ENCODE results near the gene GAB4.

The GAB4 gene

GRCh38 chr22:16972311-16972710, 35.7 kb downstream of the GAB4 start:
- H3K4me3 ChIP-seq (ENCODE audit: low read depth, low read length): no peak overlapping the region
- DNase-seq (ENCODE audit: low read depth): no peak
- TF ChIP-seq, protein P1, sequence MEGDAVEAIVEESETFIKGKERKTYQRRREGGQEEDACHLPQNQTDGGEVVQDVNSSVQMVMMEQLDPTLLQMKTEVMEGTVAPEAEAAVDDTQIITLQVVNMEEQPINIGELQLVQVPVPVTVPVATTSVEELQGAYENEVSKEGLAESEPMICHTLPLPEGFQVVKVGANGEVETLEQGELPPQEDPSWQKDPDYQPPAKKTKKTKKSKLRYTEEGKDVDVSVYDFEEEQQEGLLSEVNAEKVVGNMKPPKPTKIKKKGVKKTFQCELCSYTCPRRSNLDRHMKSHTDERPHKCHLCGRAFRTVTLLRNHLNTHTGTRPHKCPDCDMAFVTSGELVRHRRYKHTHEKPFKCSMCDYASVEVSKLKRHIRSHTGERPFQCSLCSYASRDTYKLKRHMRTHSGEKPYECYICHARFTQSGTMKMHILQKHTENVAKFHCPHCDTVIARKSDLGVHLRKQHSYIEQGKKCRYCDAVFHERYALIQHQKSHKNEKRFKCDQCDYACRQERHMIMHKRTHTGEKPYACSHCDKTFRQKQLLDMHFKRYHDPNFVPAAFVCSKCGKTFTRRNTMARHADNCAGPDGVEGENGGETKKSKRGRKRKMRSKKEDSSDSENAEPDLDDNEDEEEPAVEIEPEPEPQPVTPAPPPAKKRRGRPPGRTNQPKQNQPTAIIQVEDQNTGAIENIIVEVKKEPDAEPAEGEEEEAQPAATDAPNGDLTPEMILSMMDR (IDR thresholded peaks at IDR 0.05; ENCODE audit: low read depth, low read length, missing control alignments): no peak

- no peak overlapping the region for H3K4me3 ChIP-seq (ENCODE audit: low read depth, low read length)
- TF ChIP-seq, protein P1 (IDR thresholded peaks at IDR 0.05; ENCODE audit: low read depth, low read length, missing control alignments): no peak
- no peak for DNase-seq (ENCODE audit: low read depth)
These were observed 37.6 kb downstream of the GAB4 start for GRCh38 chr22:16970446-16970845.

- no peak overlapping the region for H3K4me3 ChIP-seq (ENCODE audit: low read depth, low read length)
- DNase-seq (ENCODE audit: low read depth): no peak
- TF ChIP-seq, protein P1 (IDR thresholded peaks at IDR 0.05; ENCODE audit: low read depth, low read length, missing control alignments): no peak
These were observed 38.3 kb downstream of the GAB4 start for GRCh38 chr22:16969508-16970327.

DNA sequence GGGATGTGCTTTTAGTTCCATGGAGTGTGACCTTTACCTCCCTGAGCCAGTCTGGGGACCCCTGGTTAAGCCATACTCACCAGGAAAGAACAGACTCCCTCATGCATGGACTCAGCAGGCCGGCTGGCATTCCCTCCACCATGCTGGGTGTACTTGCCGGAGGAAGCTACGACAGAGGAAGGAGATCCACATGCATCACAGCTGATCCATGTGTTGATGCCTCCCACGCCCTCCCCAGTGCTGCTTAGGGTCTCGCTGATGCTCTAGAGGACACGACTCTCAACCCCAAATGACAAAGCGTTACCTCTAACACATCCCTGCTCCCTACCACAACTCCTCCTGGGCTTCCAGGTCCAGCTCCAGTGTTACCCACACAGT, 39.8 kb downstream of the GAB4 start:
- H3K4me3 ChIP-seq (ENCODE audit: low read depth, low read length): no peak overlapping the region
- TF ChIP-seq, protein P1 (IDR thresholded peaks at IDR 0.05; ENCODE audit: low read depth, low read length, missing control alignments): no peak
- DNase-seq (ENCODE audit: low read depth): no peak

- TF ChIP-seq, protein P1 (IDR thresholded peaks at IDR 0.05; ENCODE audit: low read depth, low read length, missing control alignments): no peak
- DNase-seq (ENCODE audit: low read depth): no peak
- no peak overlapping the region for H3K4me3 ChIP-seq (ENCODE audit: low read depth, low read length)
These were observed 40.4 kb downstream of the GAB4 start for GRCh38 chr22:16967453-16968217.

DNA sequence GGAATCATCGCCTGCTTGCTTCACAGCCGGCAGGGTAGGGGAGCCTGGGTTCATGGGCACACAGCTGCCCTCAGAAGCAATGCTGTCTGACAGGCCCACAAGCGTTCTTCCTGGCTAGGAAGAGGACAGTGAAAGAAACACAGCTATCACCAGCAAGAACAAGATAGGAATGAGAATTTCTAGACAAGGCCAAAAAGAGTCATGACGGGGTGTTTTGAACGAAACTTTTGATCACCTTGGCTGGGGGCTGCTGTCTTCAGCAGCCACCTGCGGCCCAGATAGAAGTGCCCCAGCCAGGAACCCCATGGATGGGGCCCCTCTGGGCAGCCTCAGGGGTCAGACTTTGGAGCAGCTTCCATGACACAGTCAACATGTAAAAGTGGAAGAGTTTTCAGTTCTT, 41.8 kb downstream of the GAB4 start:
- no peak overlapping the region for H3K4me3 ChIP-seq (ENCODE audit: low read depth, low read length)
- TF ChIP-seq, protein P1 (IDR thresholded peaks at IDR 0.05; ENCODE audit: low read depth, low read length, missing control alignments): no peak

More for the DNA sequence above, 41.8 kb downstream of the GAB4 start:
- no peak for DNase-seq (ENCODE audit: low read depth)
